GM12875 (cell line): ENCODE results near the gene RTKN.
A peak's percentile ranks its signal among the peaks of the same experiment; 100 is the strongest.

ENCODE experiments used
- H3K4me3 ChIP-seq: one replicate; pipeline ENCODE4 v1.5.1; 2011; ENCODE audit warnings: low read depth, low read length, control low read depth
- CTCF ChIP-seq: IDR thresholded peaks from 2 replicates; pipeline ENCODE4 v1.5.1; 2011; ENCODE audit warnings: low read depth, mild to moderate bottlenecking, control low read depth, inconsistent platforms, low read length, moderate library complexity, borderline replicate concordance; ENCODE audit not compliant: insufficient read depth

The RTKN gene

GRCh38 chr2:74407682-74408081 is 34.1 kb downstream of the RTKN start:
- no peak overlapping the region for H3K4me3 ChIP-seq
- TF ChIP-seq CTCF: no peak

GRCh38 chr2:74406035-74406434 is 35.7 kb downstream of the RTKN start:
- no peak for TF ChIP-seq CTCF
- H3K4me3 ChIP-seq: no peak overlapping the region

- no peak for TF ChIP-seq CTCF
- H3K4me3 ChIP-seq: no peak overlapping the region
These were observed 39.8 kb downstream of the RTKN start for GRCh38 chr2:74401891-74402290.

- H3K4me3 ChIP-seq: no peak overlapping the region
- TF ChIP-seq CTCF: peak; percentile 67; the same call in 1 of the 2 replicates
These were observed 42.0 kb downstream of the RTKN start for GRCh38 chr2:74399785-74400184.

DNA sequence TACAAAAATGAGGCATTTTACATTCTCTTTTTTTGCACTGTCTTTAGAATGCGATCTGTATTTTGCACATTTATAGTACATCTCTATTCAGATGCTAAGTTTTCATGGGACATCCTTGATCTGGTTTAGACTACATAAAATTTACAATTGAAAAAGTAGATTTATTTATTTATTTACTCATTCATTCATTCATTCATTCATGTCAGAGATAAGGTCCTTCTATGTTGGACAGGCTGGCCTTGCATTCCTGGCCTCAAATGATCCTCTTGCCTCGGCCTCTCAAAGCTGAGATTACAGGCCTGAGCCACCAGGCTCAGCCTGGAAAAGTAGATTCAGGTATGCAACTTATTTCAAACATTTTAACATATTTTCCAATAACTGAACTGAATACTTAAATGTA is 45.6 kb downstream of the RTKN start:
- H3K4me3 ChIP-seq: no peak overlapping the region
- no peak for TF ChIP-seq CTCF

DNA sequence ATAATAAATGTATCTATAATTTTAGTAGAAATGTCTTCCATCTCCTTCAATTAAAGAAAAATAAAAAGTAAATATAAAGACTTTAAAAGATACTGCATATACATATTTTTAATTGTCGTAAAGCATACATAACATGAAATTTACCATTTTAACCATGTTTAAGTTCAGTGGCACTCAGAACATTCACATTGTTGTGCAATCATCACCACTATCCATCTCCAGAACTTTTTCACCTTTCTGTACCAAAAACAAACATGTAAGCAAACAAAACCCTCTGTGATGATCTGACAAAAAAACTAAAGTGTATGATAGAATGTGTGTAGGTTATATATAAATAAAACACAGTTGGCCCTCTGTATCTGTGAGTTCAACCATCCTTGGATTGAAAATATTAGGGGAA is 48.2 kb downstream of the RTKN start:
- no peak overlapping the region for H3K4me3 ChIP-seq
- TF ChIP-seq CTCF: no peak

- H3K4me3 ChIP-seq: no peak overlapping the region
- no peak for TF ChIP-seq CTCF
These were observed 49.3 kb downstream of the RTKN start for GRCh38 chr2:74392449-74392743.
